KOPT-K1 (cell line): ENCODE measurements around the gene MAP4K4.
"Not testable (repeated sequence)": the region's sequence is repeated elsewhere in the genome, so short reads cannot be mapped to it uniquely, and the experiment has no call there.

Experiments used
- H3K27ac ChIP-seq: fragments of 200-600 bp; sonication (generic); 2 replicates; pipeline ENCODE4 v1.5.1; 2016; ENCODE audit warnings: antibody characterized with exemption, mild to moderate bottlenecking, low read depth, low read length; ENCODE audit not compliant: poor library complexity, severe bottlenecking
- H3K36me3 ChIP-seq: fragments of 200-600 bp; sonication (generic); 2 replicates; pipeline ENCODE4 v1.5.1; 2017; ENCODE audit warnings: antibody characterized with exemption, mild to moderate bottlenecking, low read length, moderate library complexity; ENCODE audit not compliant: insufficient read depth
- H3K9me3 ChIP-seq: fragments of 200-600 bp; sonication (generic); 2 replicates; pipeline ENCODE4 v1.5.1; 2017; ENCODE audit warnings: antibody characterized with exemption, low read length, mild to moderate bottlenecking; ENCODE audit not compliant: insufficient read depth, poor library complexity, severe bottlenecking

Gene MAP4K4

GRCh38 chr2:101737478-101738255 lies 40.2 kb downstream of the MAP4K4 start:
- H3K36me3 ChIP-seq: no peaks in the 10 kb centered on the region
- H3K27ac ChIP-seq: no peak overlapping the region

GRCh38 chr2:101738649-101739048 lies 41.1 kb downstream of the MAP4K4 start:
- Histone ChIP-seq H3K27ac (no peak overlapping the region), H3K9me3 (no peaks in the 10 kb centered on the region)

More at GRCh38 chr2:101737478-101738255, 40.2 kb downstream of the MAP4K4 start:
- H3K9me3 ChIP-seq: no peaks in the 10 kb centered on the region

GRCh38 chr2:101740555-101740964 lies 43.1 kb downstream of the MAP4K4 start:
- Histone ChIP-seq H3K36me3 (no peaks in the 10 kb centered on the region), H3K27ac (no peak overlapping the region), H3K9me3 (no peaks in the 10 kb centered on the region)

More at GRCh38 chr2:101738649-101739048, 41.1 kb downstream of the MAP4K4 start:
- H3K36me3 ChIP-seq: no peaks in the 10 kb centered on the region

GRCh38 chr2:101741775-101742520 lies 44.4 kb downstream of the MAP4K4 start:
- Histone ChIP-seq H3K9me3 (no peaks in the 10 kb centered on the region), H3K27ac (no peak overlapping the region), H3K36me3 (no peaks in the 10 kb centered on the region)

GRCh38 chr2:101742547-101742946 lies 45.0 kb downstream of the MAP4K4 start:
- Histone ChIP-seq H3K9me3 (no peaks in the 10 kb centered on the region), H3K36me3 (no peaks in the 10 kb centered on the region), H3K27ac (no peak overlapping the region)

GRCh38 chr2:101743288-101743687 lies 45.8 kb downstream of the MAP4K4 start:
- H3K27ac ChIP-seq: no peak overlapping the region
- no peaks in the 10 kb centered on the region for H3K9me3 ChIP-seq
- no peaks in the 10 kb centered on the region for H3K36me3 ChIP-seq

- Histone ChIP-seq H3K9me3 (no peaks in the 10 kb centered on the region), H3K36me3 (no peaks in the 10 kb centered on the region), H3K27ac (no peak overlapping the region)
These were observed 47.3 kb downstream of the MAP4K4 start for GRCh38 chr2:101744832-101745231.

- no peak overlapping the region for H3K27ac ChIP-seq
- H3K36me3 ChIP-seq: no peaks in the 10 kb centered on the region
- H3K9me3 ChIP-seq: no peaks in the 10 kb centered on the region
These were observed 48.5 kb downstream of the MAP4K4 start for GRCh38 chr2:101745711-101746694.

GRCh38 chr2:101748000-101748399 lies 50.5 kb downstream of the MAP4K4 start:
- Histone ChIP-seq H3K9me3 (no peaks in the 10 kb centered on the region), H3K27ac (no peak overlapping the region), H3K36me3 (no peaks in the 10 kb centered on the region)

- not testable (repeated sequence) for H3K9me3 ChIP-seq, H3K27ac ChIP-seq, H3K36me3 ChIP-seq
These were observed 51.0 kb downstream of the MAP4K4 start for GRCh38 chr2:101748462-101748861.

GRCh38 chr2:101750688-101751087 lies 53.2 kb downstream of the MAP4K4 start:
- Histone ChIP-seq H3K27ac (no peak overlapping the region), H3K36me3 (no peaks in the 10 kb centered on the region), H3K9me3 (no peaks in the 10 kb centered on the region)

- Histone ChIP-seq H3K9me3 (no peaks in the 10 kb centered on the region), H3K27ac (no peak overlapping the region), H3K36me3 (no peaks in the 10 kb centered on the region)
These were observed 53.8 kb downstream of the MAP4K4 start for GRCh38 chr2:101751276-101751815.

GRCh38 chr2:101751875-101752619 lies 54.5 kb downstream of the MAP4K4 start:
- Histone ChIP-seq H3K9me3 (no peaks in the 10 kb centered on the region), H3K36me3 (no peaks in the 10 kb centered on the region), H3K27ac (no peak overlapping the region)
